Esophagus muscularis mucosa (tissue), 3 donors: ENCODE measurements around the gene INSM1.

Experiments used
- POLR2A ChIP-seq: fragments of 450-650 bp; IDR thresholded peaks from one replicate; pipeline ENCODE4 v1.6.1; 2017; ENCODE audit warnings: antibody characterized with exemption, moderate library complexity, mild to moderate bottlenecking, low read depth
- TF ChIP-seq, protein P1 (sequence below), 3 experiments: fragments of 200-600 bp in 2 of 3; fragments of 450-650 bp in 1 of 3; sonication (generic) in 2 of 3; IDR thresholded peaks; one replicate each; pipeline ENCODE4 v1.5.1; 2017 to 2019; ENCODE audit warnings: antibody characterized with exemption in 3 of 3, mild to moderate bottlenecking in 2 of 3, moderate library complexity in 1 of 3

DNA sequence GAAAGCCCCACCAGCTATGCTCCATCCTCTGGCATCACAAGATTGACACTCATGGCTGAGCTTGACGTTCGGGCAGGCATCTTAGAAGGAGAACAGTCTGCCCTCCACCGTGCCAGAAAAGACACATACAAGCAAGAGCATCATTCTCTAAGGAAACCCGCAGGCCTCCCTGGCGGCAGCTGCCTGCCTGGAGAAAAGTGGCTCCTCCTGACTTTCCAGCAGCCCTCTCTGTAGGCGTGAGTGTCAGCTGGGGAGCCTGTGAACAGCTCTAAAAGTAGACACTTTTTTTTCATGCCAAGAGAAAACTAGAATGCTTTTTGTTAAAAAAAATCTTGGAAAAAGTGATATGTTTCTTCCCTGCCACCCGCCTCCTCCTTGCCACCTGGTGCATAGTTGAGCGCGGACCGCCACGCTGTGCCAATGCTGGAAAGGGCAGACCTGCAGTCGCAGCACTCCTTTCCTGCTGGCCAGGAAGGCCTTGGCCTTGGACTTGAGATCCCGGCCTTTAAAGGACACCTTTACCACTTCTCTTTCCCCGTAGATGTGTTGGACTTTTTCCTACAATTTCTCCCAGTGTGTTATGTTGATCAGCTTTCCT lies 29.7 kb upstream of the INSM1 start:
- TF ChIP-seq POLR2A, result no peak
- TF ChIP-seq, protein P1, sequence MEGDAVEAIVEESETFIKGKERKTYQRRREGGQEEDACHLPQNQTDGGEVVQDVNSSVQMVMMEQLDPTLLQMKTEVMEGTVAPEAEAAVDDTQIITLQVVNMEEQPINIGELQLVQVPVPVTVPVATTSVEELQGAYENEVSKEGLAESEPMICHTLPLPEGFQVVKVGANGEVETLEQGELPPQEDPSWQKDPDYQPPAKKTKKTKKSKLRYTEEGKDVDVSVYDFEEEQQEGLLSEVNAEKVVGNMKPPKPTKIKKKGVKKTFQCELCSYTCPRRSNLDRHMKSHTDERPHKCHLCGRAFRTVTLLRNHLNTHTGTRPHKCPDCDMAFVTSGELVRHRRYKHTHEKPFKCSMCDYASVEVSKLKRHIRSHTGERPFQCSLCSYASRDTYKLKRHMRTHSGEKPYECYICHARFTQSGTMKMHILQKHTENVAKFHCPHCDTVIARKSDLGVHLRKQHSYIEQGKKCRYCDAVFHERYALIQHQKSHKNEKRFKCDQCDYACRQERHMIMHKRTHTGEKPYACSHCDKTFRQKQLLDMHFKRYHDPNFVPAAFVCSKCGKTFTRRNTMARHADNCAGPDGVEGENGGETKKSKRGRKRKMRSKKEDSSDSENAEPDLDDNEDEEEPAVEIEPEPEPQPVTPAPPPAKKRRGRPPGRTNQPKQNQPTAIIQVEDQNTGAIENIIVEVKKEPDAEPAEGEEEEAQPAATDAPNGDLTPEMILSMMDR (IDR thresholded peaks at IDR 0.05), result no peak
